Vagina (tissue), 2 donors: ENCODE results near the gene MTUS2. TPM values are rescaled to one million over a fixed set of nuclear protein-coding genes. Genes with fewer than 3 reads are reported as not detected.
A peak's percentile ranks its signal among the peaks of the same experiment; 100 is the strongest.

Experiments
- DNase-seq, 2 donors: peaks; one replicate each; pipeline ENCODE4 v3.0.0-alpha.2; 2017; ENCODE audit errors: extremely low spot score in 2 of 2
- H3K27ac ChIP-seq: fragments of 200-600 bp; sonication (generic); one replicate; pipeline ENCODE4 v1.5.1; 2019
- H3K27me3 ChIP-seq: fragments of 200-600 bp; sonication (generic); one replicate; pipeline ENCODE4 v1.5.1; 2019
- H3K36me3 ChIP-seq, 2 donors: fragments of 200-600 bp; sonication (generic); one replicate each; pipeline ENCODE4 v1.5.1; 2017 to 2019
- H3K4me1 ChIP-seq: fragments of 200-600 bp; sonication (generic); one replicate; pipeline ENCODE4 v1.5.1; 2019
- H3K4me3 ChIP-seq, 2 donors: fragments of 200-600 bp; sonication (generic); 1 replicate in 1 of 2; 2 replicates in 1 of 2; pipeline ENCODE4 v1.5.1; 2016 to 2019
- H3K9me3 ChIP-seq: fragments of 200-600 bp; sonication (generic); one replicate; pipeline ENCODE4 v1.5.1; 2019
- CTCF ChIP-seq, 3 experiments: fragments of 450-650 bp in 2 of 3; fragments of 200-600 bp in 1 of 3; sonication (generic) in 1 of 3; IDR thresholded peaks; one replicate each; pipeline ENCODE4 v1.5.1; 2017 to 2019; ENCODE audit warnings: antibody characterized with exemption in 3 of 3, mild to moderate bottlenecking in 2 of 3, moderate library complexity in 2 of 3
- POLR2A ChIP-seq, 2 donors: fragments of 450-650 bp; IDR thresholded peaks; one replicate each; pipeline ENCODE4 v1.6.1; 2017; ENCODE audit warnings: antibody characterized with exemption in 2 of 2, mild to moderate bottlenecking in 2 of 2, moderate library complexity in 2 of 2
- POLR2AphosphoS5 ChIP-seq, 2 donors: sonication (generic); formaldehyde crosslinking; IDR thresholded peaks; one replicate each; pipeline ENCODE4 v1.9.0; 2017; ENCODE audit warnings: antibody characterized with exemption in 2 of 2, mild to moderate bottlenecking in 2 of 2, low read depth in 1 of 2; ENCODE audit not compliant: insufficient read depth in 1 of 2
- intact Hi-C: fragments of 100-400 bp; cut with DNase I; formaldehyde crosslinking; loops from one replicate; pipeline ENCODE4 v1.15.1; 2023
- total RNA-seq: library from RNA; depleted of rRNA; stranded (reverse); fragments of >200 nt; gene quantifications from one replicate; pipeline ENCODE4 v1.2.3, GENCODE V29; 2016

Gene MTUS2
- total RNA-seq, 1 donor from 2014 or later = 0.74 TPM

- H3K4me1 ChIP-seq = peaks cover 15% of the 10 kb centered on the region
- H3K9me3 ChIP-seq = no peaks in the 10 kb centered on the region
- no peaks in the 10 kb centered on the region for H3K27me3 ChIP-seq
- no peak for DNase-seq
- H3K36me3 ChIP-seq = peaks cover 0 to 29% of the 10 kb centered on the region in 2 donors
- TF ChIP-seq POLR2AphosphoS5 (IDR thresholded peaks at IDR 0.05; ENCODE audit: insufficient read depth in 1 of 2, low read depth in 1 of 2) (no peak), POLR2A (IDR thresholded peaks at IDR 0.05) (no peak), CTCF (IDR thresholded peaks at IDR 0.05) (no peak)
- intact Hi-C loops = loop anchor here (10.0 kb wide), 1 partner anchor 238 kb away; no protein-coding TSS in a partner anchor
- no peak overlapping the region for H3K27ac ChIP-seq
- H3K4me3 ChIP-seq = no peak overlapping the region
These were observed 696.7 kb downstream of the MTUS2 start for GRCh38 chr13:29516880-29517279.

- DNase-seq = no peak
- peaks cover 25% of the 10 kb centered on the region for H3K4me1 ChIP-seq
These were observed 699.8 kb downstream of the MTUS2 start for GRCh38 chr13:29519921-29520320.

GRCh38 chr13:29520671-29521070, 700.5 kb downstream of the MTUS2 start:
- Histone ChIP-seq H3K36me3 (peaks cover 0 to 33% of the 10 kb centered on the region in 2 donors), H3K27ac (peak overlapping the region; percentile 81), H3K4me1 (peaks cover 25% of the 10 kb centered on the region), H3K9me3 (no peaks in the 10 kb centered on the region), H3K4me3 (no peak overlapping the region), H3K27me3 (no peaks in the 10 kb centered on the region)
- no peak for DNase-seq
- TF ChIP-seq POLR2AphosphoS5 (IDR thresholded peaks at IDR 0.05; ENCODE audit: insufficient read depth in 1 of 2, low read depth in 1 of 2) = peak in 1 of 2 donors; percentile 34
- TF ChIP-seq CTCF (IDR thresholded peaks at IDR 0.05) = no peak
- intact Hi-C loops = no loop called here

More at GRCh38 chr13:29519921-29520320, 699.8 kb downstream of the MTUS2 start:
- Histone ChIP-seq H3K27ac (peak overlapping the region; percentile 81), H3K36me3 (peaks cover 0 to 33% of the 10 kb centered on the region in 2 donors), H3K27me3 (no peaks in the 10 kb centered on the region), H3K4me3 (no peak overlapping the region), H3K9me3 (no peaks in the 10 kb centered on the region)
- intact Hi-C loops = loop anchor here (10.0 kb wide), 1 partner anchor 235 kb away; no protein-coding TSS in a partner anchor
- TF ChIP-seq POLR2AphosphoS5 (IDR thresholded peaks at IDR 0.05; ENCODE audit: insufficient read depth in 1 of 2, low read depth in 1 of 2) (no peak), POLR2A (IDR thresholded peaks at IDR 0.05) (no peak), CTCF (IDR thresholded peaks at IDR 0.05) (no peak)

- H3K4me3 ChIP-seq = no peak overlapping the region
- no peaks in the 10 kb centered on the region for H3K9me3 ChIP-seq
- no peak for DNase-seq
- H3K4me1 ChIP-seq = peaks cover 25% of the 10 kb centered on the region
- H3K27ac ChIP-seq = peak overlapping the region; percentile 81
- intact Hi-C loops = no loop called here
- H3K27me3 ChIP-seq = no peaks in the 10 kb centered on the region
- peaks cover 0 to 26% of the 10 kb centered on the region in 2 donors for H3K36me3 ChIP-seq
- TF ChIP-seq POLR2A (IDR thresholded peaks at IDR 0.05) (no peak), CTCF (IDR thresholded peaks at IDR 0.05) (no peak), POLR2AphosphoS5 (IDR thresholded peaks at IDR 0.05; ENCODE audit: insufficient read depth in 1 of 2, low read depth in 1 of 2) (no peak)
These were observed 701.2 kb downstream of the MTUS2 start for GRCh38 chr13:29521336-29521735.

- H3K27me3 ChIP-seq = no peaks in the 10 kb centered on the region
- no peak overlapping the region for H3K4me3 ChIP-seq
- peak overlapping the region; percentile 81 for H3K27ac ChIP-seq
- peaks cover 0 to 19% of the 10 kb centered on the region in 2 donors for H3K36me3 ChIP-seq
- H3K9me3 ChIP-seq = no peaks in the 10 kb centered on the region
- intact Hi-C loops = no loop called here
- peak; percentile 20 to 36 for TF ChIP-seq POLR2AphosphoS5 (IDR thresholded peaks at IDR 0.05; ENCODE audit: insufficient read depth in 1 of 2, low read depth in 1 of 2)
- no peak for TF ChIP-seq CTCF (IDR thresholded peaks at IDR 0.05)
- no peak for DNase-seq
- H3K4me1 ChIP-seq = peaks cover 25% of the 10 kb centered on the region
These were observed 702.0 kb downstream of the MTUS2 start for GRCh38 chr13:29522044-29522685.
